HG03565 (cell line): ENCODE measurements around the gene PIAS1.

ENCODE experiments used
- ATAC-seq: cut with Tn5 transposase; IDR thresholded peaks from one replicate; pipeline ENCODE4 v1.9.1; 2021; ENCODE audit warnings: mild to moderate bottlenecking, moderate library complexity; ENCODE audit not compliant: unreplicated experiment

PIAS1 gene

GRCh38 chr15:68175526-68175925, 121.4 kb downstream of the PIAS1 start:
- ATAC-seq: no peak

- ATAC-seq: no peak
Measured at GRCh38 chr15:68176601-68177000, 122.5 kb downstream of the PIAS1 start.

GRCh38 chr15:68177742-68178141, 123.6 kb downstream of the PIAS1 start:
- ATAC-seq: no peak

GRCh38 chr15:68183616-68184315, 129.7 kb downstream of the PIAS1 start:
- no peak for ATAC-seq

GRCh38 chr15:68184616-68185480, 130.7 kb downstream of the PIAS1 start:
- ATAC-seq: no peak

GRCh38 chr15:68186671-68187397, 132.7 kb downstream of the PIAS1 start:
- ATAC-seq: no peak

- ATAC-seq: no peak
Measured at GRCh38 chr15:68187559-68187958, 133.4 kb downstream of the PIAS1 start.

GRCh38 chr15:68188647-68189046, 134.5 kb downstream of the PIAS1 start:
- ATAC-seq: no peak

- no peak for ATAC-seq
Measured at GRCh38 chr15:68190048-68190447, 135.9 kb downstream of the PIAS1 start.

- no peak for ATAC-seq
Measured at GRCh38 chr15:68191555-68191954, 137.4 kb downstream of the PIAS1 start.

GRCh38 chr15:68192117-68192516, 138.0 kb downstream of the PIAS1 start:
- ATAC-seq: no peak

GRCh38 chr15:68192804-68193486, 138.8 kb downstream of the PIAS1 start:
- ATAC-seq: no peak

GRCh38 chr15:68195336-68196112, 141.4 kb downstream of the PIAS1 start:
- ATAC-seq: no peak

- ATAC-seq: no peak
Measured at GRCh38 chr15:68196445-68197169, 142.5 kb downstream of the PIAS1 start.

- ATAC-seq: no peak
Measured at GRCh38 chr15:68197170-68197492, 143.0 kb downstream of the PIAS1 start.

- no peak for ATAC-seq
Measured at GRCh38 chr15:68197661-68198437, 143.7 kb downstream of the PIAS1 start.

- no peak for ATAC-seq
Measured at GRCh38 chr15:68199340-68199739, 145.2 kb downstream of the PIAS1 start.

GRCh38 chr15:68200016-68200861, 146.1 kb downstream of the PIAS1 start:
- no peak for ATAC-seq
